NCI-H1092 treated with DMSO at 0.1 percent for 48 hours (cell line): ENCODE results near the gene SHTN1.

Experiments
- DNase-seq: peaks from one replicate; lab custom pipeline; 2025; lab: John Stamatoyannopoulos, UW

The SHTN1 gene

GRCh38 chr10:116870949-116871348, 134.0 kb downstream of the SHTN1 start:
- no peak for DNase-seq

GRCh38 chr10:116868722-116869121, 136.3 kb downstream of the SHTN1 start:
- no peak for DNase-seq

GRCh38 chr10:116868198-116868676, 136.8 kb downstream of the SHTN1 start:
- DNase-seq: no peak

GRCh38 chr10:116866987-116867595, 137.9 kb downstream of the SHTN1 start:
- no peak for DNase-seq

- no peak for DNase-seq
These were observed 138.9 kb downstream of the SHTN1 start for GRCh38 chr10:116866066-116866465.

- no peak for DNase-seq
These were observed 140.6 kb downstream of the SHTN1 start for GRCh38 chr10:116864436-116864835.

- no peak for DNase-seq
These were observed 143.2 kb downstream of the SHTN1 start for GRCh38 chr10:116861796-116862195.

GRCh38 chr10:116857156-116857555, 147.8 kb downstream of the SHTN1 start:
- DNase-seq: no peak

- DNase-seq: no peak
These were observed 151.3 kb downstream of the SHTN1 start for GRCh38 chr10:116853701-116854100.

GRCh38 chr10:116853287-116853686, 151.7 kb downstream of the SHTN1 start:
- no peak for DNase-seq

GRCh38 chr10:116852246-116852645, 152.7 kb downstream of the SHTN1 start:
- DNase-seq: no peak

- DNase-seq: no peak
These were observed 154.9 kb downstream of the SHTN1 start for GRCh38 chr10:116850058-116850611.

- DNase-seq: peak; percentile 89
These were observed 155.5 kb downstream of the SHTN1 start, which contains the start of gene ENO4 for GRCh38 chr10:116849248-116850057. Gene ENO4, plus strand, starts transcription at chr10:116849499. Its CDS starts 68 bp downstream, at chr10:116849567.

- no peak for DNase-seq
These were observed 156.1 kb downstream of the SHTN1 start for GRCh38 chr10:116848944-116849247.

GRCh38 chr10:116848032-116848943, 156.7 kb downstream of the SHTN1 start:
- DNase-seq: no peak

GRCh38 chr10:116845823-116846222, 159.2 kb downstream of the SHTN1 start:
- no peak for DNase-seq

- no peak for DNase-seq
These were observed 164.5 kb downstream of the SHTN1 start for GRCh38 chr10:116840389-116841075.

- no peak for DNase-seq
These were observed 166.8 kb downstream of the SHTN1 start for GRCh38 chr10:116838143-116838725.

- no peak for DNase-seq
These were observed 168.0 kb downstream of the SHTN1 start for GRCh38 chr10:116836902-116837523.

- DNase-seq: peak; percentile 16
These were observed 168.9 kb downstream of the SHTN1 start for GRCh38 chr10:116836083-116836482.

GRCh38 chr10:116835658-116836057, 169.3 kb downstream of the SHTN1 start:
- no peak for DNase-seq
